Thyroid gland (tissue), 4 donors: ENCODE measurements around the gene PADI1.

Experiments
- CTCF ChIP-seq, 6 experiments: fragments of 200-600 bp in 3 of 6; fragments of 450-650 bp in 3 of 6; sonication (generic) in 3 of 6; IDR thresholded peaks; one replicate each; pipeline ENCODE4 v1.5.1; 2016 to 2019; ENCODE audit warnings: antibody characterized with exemption in 6 of 6, mild to moderate bottlenecking in 2 of 6, inconsistent platforms in 1 of 6, moderate library complexity in 1 of 6
- POLR2A ChIP-seq, 2 donors: fragments of 450-650 bp; IDR thresholded peaks; one replicate each; pipeline ENCODE4 v1.6.1; 2017; ENCODE audit warnings: antibody characterized with exemption in 2 of 2, mild to moderate bottlenecking in 2 of 2, moderate library complexity in 1 of 2

GRCh38 chr1:17255336-17255735 lies 50.4 kb downstream of the PADI1 start:
- no peak for TF ChIP-seq CTCF (IDR thresholded peaks at IDR 0.05)
- no peak for TF ChIP-seq POLR2A (IDR thresholded peaks at IDR 0.05)
